ENCODE data around the gene NFIB. TPM values are rescaled to one million over a fixed set of nuclear protein-coding genes. Genes with fewer than 3 reads are reported as not detected.

Gene NFIB
- total and polyA plus RNA-seq, 10 of the 15 experiments (the other 5 are each of a cell fraction or from before 2014, with no cell fraction given), result under 0.01 to 0.19 (median 0.05) TPM; not detected in 3

- H3K27me3 ChIP-seq (replicated peaks in 1 of 2; ENCODE audit: control insufficient read depth in 2 of 2, insufficient read depth in 2 of 2, low read length in 1 of 2), result no peaks in the 10 kb centered on the region
- FAIRE-seq (no peak), DNase-seq (ENCODE audit: low read depth, low spot score) (no peak), ATAC-seq (no peak)
- ChIA-PET POLR2A (no interaction called here), RAD21 (ENCODE audit: unreplicated experiment) (no interaction called here), CTCF (no interaction called here), SMC1A (ENCODE audit: uncharacterized antibody, unreplicated experiment) (interaction anchor here (0.5 to 0.7 kb wide), 2 partner anchors 19 to 22 kb away, joined by 3 read pairs; no protein-coding TSS in a partner anchor)
- H3K9ac ChIP-seq (ENCODE audit: control insufficient read depth, insufficient read depth, low read length), result no peak overlapping the region
- H3K36me3 ChIP-seq (ENCODE audit: control insufficient read depth in 2 of 2, insufficient read depth in 2 of 2, low read length in 1 of 2), result no peaks in the 10 kb centered on the region
- H3K79me2 ChIP-seq (ENCODE audit: control insufficient read depth, insufficient read depth, low read length), result no peaks in the 10 kb centered on the region
- H3K4me3 ChIP-seq, result no peak overlapping the region
- WGBS (ENCODE audit: insufficient coverage, insufficient replicate concordance, low lambda C conversion rate, missing lambda C conversion rate), result 34% methylated on average over 3 of the region's 3 CpGs
- no peaks in the 10 kb centered on the region for H4K20me1 ChIP-seq (ENCODE audit: control insufficient read depth, insufficient read depth)
- no peak overlapping the region for H2AFZ ChIP-seq (ENCODE audit: control insufficient read depth, low read depth, low read length)
- H3K4me2 ChIP-seq (ENCODE audit: control insufficient read depth, insufficient read depth), result no peak overlapping the region
- H3K9me3 ChIP-seq (replicated peaks; ENCODE audit: control insufficient read depth, insufficient read depth, low read length), result no peaks in the 10 kb centered on the region
- in situ Hi-C loops (cut with MboI) (no loop called here), intact Hi-C loops (cut with micrococcal nuclease; ENCODE audit: unreplicated experiment) (no loop called here)
- BruUV-seq (replicated peaks), result no TSS peak
- no peak for TF ChIP-seq ZNF622 (IDR thresholded peaks at IDR 0.05)
- no peak for TF ChIP-seq EED (IDR thresholded peaks at IDR 0.05; ENCODE audit: low read depth)
- TF ChIP-seq CBX5 (IDR thresholded peaks at IDR 0.05; ENCODE audit: low read depth), result no peak
- no peak for TF ChIP-seq SREBF1 (IDR thresholded peaks at IDR 0.05; ENCODE audit: low read length)
- no peak for TF ChIP-seq NRF1 (conservative IDR thresholded peaks at IDR 0.05; ENCODE audit: low read depth, low read length)
- TF ChIP-seq CHD1 (IDR thresholded peaks at IDR 0.05; ENCODE audit: low read depth, low read length), result no peak
- TF ChIP-seq IKZF1 (conservative IDR thresholded peaks at IDR 0.05), result no peak
- no peak for TF ChIP-seq MEF2A (IDR thresholded peaks at IDR 0.05; ENCODE audit: insufficient read depth, low read depth, low read length)
- TF ChIP-seq ZNF687 (IDR thresholded peaks at IDR 0.05), result no peak
- no peak for TF ChIP-seq MTA3 (IDR thresholded peaks at IDR 0.05; ENCODE audit: borderline replicate concordance, low read length)
- TF ChIP-seq MXI1 (IDR thresholded peaks at IDR 0.05; ENCODE audit: low read depth, low read length), result no peak
- TF ChIP-seq NFYB (IDR thresholded peaks at IDR 0.05; ENCODE audit: insufficient read depth, low read depth, low read length), result no peak
- TF ChIP-seq NFYA (IDR thresholded peaks at IDR 0.05; ENCODE audit: borderline replicate concordance, low read depth, low read length), result no peak
- TF ChIP-seq SMARCA5 (IDR thresholded peaks at IDR 0.05), result no peak
- TF ChIP-seq RELB (IDR thresholded peaks at IDR 0.05; ENCODE audit: low read depth), result no peak
- TF ChIP-seq ZNF217 (IDR thresholded peaks at IDR 0.05), result no peak
- TF ChIP-seq ZNF207 (IDR thresholded peaks at IDR 0.05; ENCODE audit: borderline replicate concordance), result no peak
- no peak for TF ChIP-seq JUNB (IDR thresholded peaks at IDR 0.05)
- TF ChIP-seq HSF1 (IDR thresholded peaks at IDR 0.05; ENCODE audit: low read depth, low read length), result no peak
- TF ChIP-seq IKZF2 (IDR thresholded peaks at IDR 0.05), result no peak
- no peaks in the 10 kb centered on the region for H3K4me1 ChIP-seq (ENCODE audit: control insufficient read depth, insufficient read depth, low read length)
- H3K27ac ChIP-seq (ENCODE audit: control insufficient read depth, insufficient read depth), result no peak overlapping the region
Observed at GRCh38 chr9:14136047-14136635, 177.8 kb downstream of the NFIB start.

All from GM12878 (cell line).